Activated naive CD8-positive, alpha-beta T cell treated with anti-CD3 and anti-CD28 coated beads, Interleukin-2, amount 10 ng/mL, durations not matched to agents 7 days and 5 days (primary cell): ENCODE results near the gene STOML1. TPM values are rescaled to one million over a fixed set of nuclear protein-coding genes. Genes with fewer than 3 reads are reported as not detected.

Source experiments
- ATAC-seq: fragments of 150-1000 bp; cut with Tn5 transposase; one replicate; pipeline ENCODE4 v1.10.0; 2021; ENCODE audit warnings: low read depth, moderate library complexity
- POLR2A ChIA-PET: fragments of 350-600 bp; sonication (Branson Sonifier 250); formaldehyde crosslinking; loops from one replicate; lab custom pipeline; 2021; ENCODE audit warnings: antibody characterized with exemption; lab: Charles Lee
- DNase-seq: peaks from one replicate; pipeline ENCODE4 v3.0.0; 2021
- H3K27ac Mint-ChIP-seq: one replicate; pipeline ENCODE4 v1.8.0; 2022; ENCODE audit warnings: mild to moderate bottlenecking, mixed read lengths
- H3K27me3 Mint-ChIP-seq: one replicate; pipeline ENCODE4 v1.8.0; 2022; ENCODE audit warnings: mild to moderate bottlenecking, moderate library complexity, mixed read lengths
- H3K36me3 Mint-ChIP-seq: one replicate; pipeline ENCODE4 v1.8.0; 2021; ENCODE audit warnings: mild to moderate bottlenecking, mixed read lengths
- H3K4me1 Mint-ChIP-seq: one replicate; pipeline ENCODE4 v1.8.0; 2021; ENCODE audit warnings: mixed read lengths
- H3K4me3 Mint-ChIP-seq: one replicate; pipeline ENCODE4 v1.8.0; 2022; ENCODE audit warnings: mild to moderate bottlenecking, moderate library complexity, mixed read lengths
- H3K9me3 Mint-ChIP-seq: one replicate; pipeline ENCODE4 v1.8.0; 2021; ENCODE audit warnings: mixed read lengths
- total RNA-seq, 2 experiments: library from RNA; stranded (reverse); gene quantifications; one replicate each; pipeline ENCODE4 v1.2.3, GENCODE V29; 2021

Gene STOML1
- total RNA-seq, 2 experiments from 2014 or later: 9.4 to 9.5 TPM

GRCh38 chr15:73951601-73952000, 40.5 kb downstream of the STOML1 start:
- POLR2A ChIA-PET: interaction anchor here (0.8 to 4.1 kb wide), 6 partner anchors 11 to 97 kb away, joined by 3 to 38 read pairs (median 4); partner anchors contain the start of gene PML
- peaks cover 4% of the 10 kb centered on the region for H3K27me3 Mint-ChIP-seq
- peak overlapping the region; percentile 90 for H3K27ac Mint-ChIP-seq
- no peak for DNase-seq
- peaks cover 11% of the 10 kb centered on the region for H3K4me1 Mint-ChIP-seq
- ATAC-seq: peak; percentile 14
- no peaks in the 10 kb centered on the region for H3K9me3 Mint-ChIP-seq
- H3K36me3 Mint-ChIP-seq: no peaks in the 10 kb centered on the region
- peak overlapping the region; percentile 78 for H3K4me3 Mint-ChIP-seq

- H3K4me3 Mint-ChIP-seq: peak overlapping the region; percentile 78
- H3K27ac Mint-ChIP-seq: peak overlapping the region; percentile 90
- peaks cover under 1% of the 10 kb centered on the region for H3K36me3 Mint-ChIP-seq
- peak; percentile 84 for DNase-seq
- peaks cover 12% of the 10 kb centered on the region for H3K4me1 Mint-ChIP-seq
- H3K9me3 Mint-ChIP-seq: no peaks in the 10 kb centered on the region
- peak; percentile 94 for ATAC-seq
- H3K27me3 Mint-ChIP-seq: peaks cover 3% of the 10 kb centered on the region
- POLR2A ChIA-PET: interaction anchor here (0.6 to 4.1 kb wide), 9 partner anchors 8 to 1834 kb away, joined by 3 to 38 read pairs (median 3); partner anchors contain the start of gene PML
These were observed 41.1 kb downstream of the STOML1 start for GRCh38 chr15:73950831-73951561.

- ATAC-seq: no peak
- POLR2A ChIA-PET: interaction anchor here (0.6 to 4.1 kb wide), 9 partner anchors 9 to 369 kb away, joined by 3 to 38 read pairs (median 4); no protein-coding TSS in a partner anchor
- no peak for DNase-seq
- H3K4me3 Mint-ChIP-seq: no peak overlapping the region
- peaks cover 3% of the 10 kb centered on the region for H3K27me3 Mint-ChIP-seq
- H3K9me3 Mint-ChIP-seq: no peaks in the 10 kb centered on the region
- H3K27ac Mint-ChIP-seq: peak overlapping the region; percentile 35
- peaks cover 1% of the 10 kb centered on the region for H3K36me3 Mint-ChIP-seq
- H3K4me1 Mint-ChIP-seq: peaks cover 12% of the 10 kb centered on the region
These were observed 41.6 kb downstream of the STOML1 start for GRCh38 chr15:73950479-73950830.

- Mint-ChIP-seq H3K4me3 (no peak overlapping the region), H3K27ac (peak overlapping the region; percentile 68), H3K9me3 (no peaks in the 10 kb centered on the region), H3K4me1 (peaks cover 13% of the 10 kb centered on the region), H3K27me3 (peaks cover 3% of the 10 kb centered on the region), H3K36me3 (peaks cover 1% of the 10 kb centered on the region)
- ATAC-seq (no peak), DNase-seq (no peak)
- POLR2A ChIA-PET: interaction anchor here (0.6 to 4.1 kb wide), 3 partner anchors 15 to 46 kb away, joined by 3 to 38 read pairs (median 3); no protein-coding TSS in a partner anchor
These were observed 42.6 kb downstream of the STOML1 start for GRCh38 chr15:73949496-73949895.

GRCh38 chr15:73948982-73949381, 43.1 kb downstream of the STOML1 start:
- POLR2A ChIA-PET: interaction anchor here (0.8 to 4.1 kb wide), 2 partner anchors 16 to 26 kb away, joined by 3 to 38 read pairs; no protein-coding TSS in a partner anchor
- peaks cover 3% of the 10 kb centered on the region for H3K27me3 Mint-ChIP-seq

GRCh38 chr15:73948396-73948795, 43.7 kb downstream of the STOML1 start:
- peaks cover 14% of the 10 kb centered on the region for H3K4me1 Mint-ChIP-seq
- DNase-seq (no peak), ATAC-seq (no peak)
- peaks cover 3% of the 10 kb centered on the region for H3K27me3 Mint-ChIP-seq
- H3K4me3 Mint-ChIP-seq: no peak overlapping the region
- POLR2A ChIA-PET: interaction anchor here (0.8 to 4.1 kb wide), 2 partner anchors 16 to 25 kb away, joined by 3 to 38 read pairs; no protein-coding TSS in a partner anchor
- peaks cover 1% of the 10 kb centered on the region for H3K36me3 Mint-ChIP-seq
- H3K27ac Mint-ChIP-seq: no peak overlapping the region
- H3K9me3 Mint-ChIP-seq: no peaks in the 10 kb centered on the region

More at GRCh38 chr15:73948982-73949381, 43.1 kb downstream of the STOML1 start:
- Mint-ChIP-seq H3K36me3 (peaks cover 1% of the 10 kb centered on the region), H3K4me1 (peaks cover 14% of the 10 kb centered on the region), H3K27ac (peak overlapping the region; percentile 68), H3K4me3 (no peak overlapping the region), H3K9me3 (no peaks in the 10 kb centered on the region)
- DNase-seq: no peak
- no peak for ATAC-seq

GRCh38 chr15:73947651-73948050, 44.4 kb downstream of the STOML1 start:
- Mint-ChIP-seq H3K4me1 (peaks cover 15% of the 10 kb centered on the region), H3K9me3 (no peaks in the 10 kb centered on the region), H3K27me3 (peaks cover 3% of the 10 kb centered on the region), H3K4me3 (no peak overlapping the region), H3K36me3 (peaks cover 1% of the 10 kb centered on the region), H3K27ac (no peak overlapping the region)
- DNase-seq (no peak), ATAC-seq (no peak)
- POLR2A ChIA-PET: no interaction called here

- peaks cover 3% of the 10 kb centered on the region for H3K27me3 Mint-ChIP-seq
- peaks cover 1% of the 10 kb centered on the region for H3K36me3 Mint-ChIP-seq
- peaks cover 18% of the 10 kb centered on the region for H3K4me1 Mint-ChIP-seq
- H3K9me3 Mint-ChIP-seq: no peaks in the 10 kb centered on the region
- H3K27ac Mint-ChIP-seq: no peak overlapping the region
- no peak for ATAC-seq
- H3K4me3 Mint-ChIP-seq: no peak overlapping the region
- no peak for DNase-seq
- POLR2A ChIA-PET: no interaction called here
These were observed 45.2 kb downstream of the STOML1 start for GRCh38 chr15:73946795-73947370.

GRCh38 chr15:73946046-73946721, 45.9 kb downstream of the STOML1 start:
- Mint-ChIP-seq H3K36me3 (peaks cover 1% of the 10 kb centered on the region), H3K4me1 (peaks cover 21% of the 10 kb centered on the region), H3K27me3 (peaks cover 3% of the 10 kb centered on the region), H3K27ac (peak overlapping the region; percentile 70), H3K4me3 (no peak overlapping the region), H3K9me3 (no peaks in the 10 kb centered on the region)
- POLR2A ChIA-PET: no interaction called here
- ATAC-seq (no peak), DNase-seq (no peak)

GRCh38 chr15:73945130-73945508, 47.0 kb downstream of the STOML1 start:
- DNase-seq (no peak), ATAC-seq (no peak)
- POLR2A ChIA-PET: no interaction called here
- Mint-ChIP-seq H3K36me3 (peaks cover 1% of the 10 kb centered on the region), H3K4me3 (no peak overlapping the region), H3K9me3 (no peaks in the 10 kb centered on the region), H3K27ac (peak overlapping the region; percentile 4), H3K27me3 (peaks cover 3% of the 10 kb centered on the region), H3K4me1 (peaks cover 18% of the 10 kb centered on the region)

GRCh38 chr15:73944161-73945129, 47.6 kb downstream of the STOML1 start:
- H3K4me1 Mint-ChIP-seq: peaks cover 18% of the 10 kb centered on the region
- peaks cover 1% of the 10 kb centered on the region for H3K36me3 Mint-ChIP-seq
- POLR2A ChIA-PET: no interaction called here
- DNase-seq (no peak), ATAC-seq (no peak)
- H3K9me3 Mint-ChIP-seq: no peaks in the 10 kb centered on the region
- no peak overlapping the region for H3K4me3 Mint-ChIP-seq
- peaks cover 3% of the 10 kb centered on the region for H3K27me3 Mint-ChIP-seq
- peak overlapping the region; percentile 4 for H3K27ac Mint-ChIP-seq

- POLR2A ChIA-PET: interaction anchor here (0.6 kb wide), 1 partner anchor 16 kb away, joined by 5 read pairs; no protein-coding TSS in a partner anchor
- H3K4me1 Mint-ChIP-seq: peaks cover 18% of the 10 kb centered on the region
- DNase-seq: no peak
- peaks cover 1% of the 10 kb centered on the region for H3K36me3 Mint-ChIP-seq
- no peak for ATAC-seq
- H3K4me3 Mint-ChIP-seq: no peak overlapping the region
- peak overlapping the region; percentile 54 for H3K27ac Mint-ChIP-seq
- H3K9me3 Mint-ChIP-seq: no peaks in the 10 kb centered on the region
- peaks cover 3% of the 10 kb centered on the region for H3K27me3 Mint-ChIP-seq
These were observed 49.3 kb downstream of the STOML1 start for GRCh38 chr15:73942751-73943270.
